Ovary (tissue), 9 donors: ENCODE measurements around the gene PIEZO1. TPM values are rescaled to one million over a fixed set of nuclear protein-coding genes. Genes with fewer than 3 reads are reported as not detected.
A peak's percentile ranks its signal among the peaks of the same experiment; 100 is the strongest.

ENCODE experiments used
- DNase-seq, 5 donors: peaks; one replicate each; pipeline ENCODE4 v3.0.0-alpha.2; 2019 to 2020
- H3K27ac ChIP-seq, 2 donors: fragments of 200-600 bp; one replicate each; pipeline versions ENCODE4 v1.5.1 to v1.8.0; 2019 to 2022
- H3K27me3 ChIP-seq: fragments of 200-600 bp; one replicate; pipeline ENCODE4 v1.8.0; 2022
- H3K36me3 ChIP-seq: fragments of 200-600 bp; sonication (generic); one replicate; pipeline ENCODE4 v1.5.1; 2019
- H3K4me1 ChIP-seq: one replicate; pipeline ENCODE4 v1.8.1; 2013; ENCODE audit warnings: mild to moderate bottlenecking, moderate library complexity; ENCODE audit not compliant: insufficient read depth
- H3K4me3 ChIP-seq: fragments of 200-600 bp; sonication (generic); one replicate; pipeline ENCODE4 v1.5.1; 2017
- H3K9me3 ChIP-seq, 2 donors: fragments of 200-600 bp in 1 of 2; sonication (generic) in 1 of 2; one replicate each; pipeline versions ENCODE4 v1.5.1 to v1.8.1; 2013 to 2019; ENCODE audit warnings: mild to moderate bottlenecking in 1 of 2, moderate library complexity in 1 of 2
- EP300 ChIP-seq: sonication (generic); formaldehyde crosslinking; IDR thresholded peaks from one replicate; pipeline ENCODE4 v1.6.1; 2017; ENCODE audit warnings: antibody characterized with exemption
- POLR2A ChIP-seq: fragments of 450-650 bp; IDR thresholded peaks from one replicate; pipeline ENCODE4 v1.6.1; 2017; ENCODE audit warnings: antibody characterized with exemption, mild to moderate bottlenecking, moderate library complexity
- WGBS, 3 donors: extraction: QIAGEN DNeasy Blood & Tissue Kit in 1 of 3; methylation state at CpG; one replicate each; pipeline versions ENCODE4 v1.1.5 to v1.1.7; 2013 to 2017; 5-methylcytosine and 5-hydroxymethylcytosine counted together
- intact Hi-C, 4 donors: fragments of 100-400 bp; cut with DNase I; formaldehyde crosslinking; loops; one replicate each; pipeline versions ENCODE4 v1.11.0 to v1.15.1; 2022 to 2023
- polyA plus RNA-seq, 2 donors: library from polyadenylated mRNA; stranded (reverse); fragments of 200-250 nt in 1 of 2; fragments of 350-450 nt in 1 of 2; fragmentation: Illumina TruSeq in 1 of 2; extraction: RNeasy Lipid Tissue Mini Kit (QIAGEN cat#74804) in 1 of 2; gene quantifications; one replicate each; pipeline ENCODE4 v1.2.3, GENCODE V29; 2013 to 2014
- total RNA-seq, 7 donors: library from RNA; depleted of rRNA in 2 of 7; stranded (reverse); fragments of >200 nt in 2 of 7; fragmentation: NEBNext Ultra II Directional in 3 of 7; extraction: Animal tissue kit (Norgen Biotek cat#: 25700) in 3 of 7; gene quantifications; one replicate each; pipeline versions ENCODE4 v1.1.0 to v1.2.4, GENCODE V29; 2016 to 2023
- TF ChIP-seq, protein P1 (sequence below), 3 donors: fragments of 450-650 bp in 2 of 3; fragments of 200-600 bp in 1 of 3; IDR thresholded peaks; one replicate each; pipeline versions ENCODE4 v1.5.1 to v1.8.0; 2016 to 2022; ENCODE audit warnings: antibody characterized with exemption in 3 of 3, mild to moderate bottlenecking in 1 of 3
- donor health status: DM: no; HTN: no; CAD: no; lungs with moderate emphysema.
- donor health status: DM: no; HTN: no; CAD: no.
- donor health status: Bipolar disorder and iron deficiency.
- donor health status: DM: yes; HTN: yes; CAD: no.
- donor health status: DM: no; HTN: no; CAD: no.
- donor health status: DM: yes; HTN: yes; CAD: no.

The PIEZO1 gene
- total and polyA plus RNA-seq, 9 donors = 13.0 to 93.5 (median 49.1) TPM

DNA sequence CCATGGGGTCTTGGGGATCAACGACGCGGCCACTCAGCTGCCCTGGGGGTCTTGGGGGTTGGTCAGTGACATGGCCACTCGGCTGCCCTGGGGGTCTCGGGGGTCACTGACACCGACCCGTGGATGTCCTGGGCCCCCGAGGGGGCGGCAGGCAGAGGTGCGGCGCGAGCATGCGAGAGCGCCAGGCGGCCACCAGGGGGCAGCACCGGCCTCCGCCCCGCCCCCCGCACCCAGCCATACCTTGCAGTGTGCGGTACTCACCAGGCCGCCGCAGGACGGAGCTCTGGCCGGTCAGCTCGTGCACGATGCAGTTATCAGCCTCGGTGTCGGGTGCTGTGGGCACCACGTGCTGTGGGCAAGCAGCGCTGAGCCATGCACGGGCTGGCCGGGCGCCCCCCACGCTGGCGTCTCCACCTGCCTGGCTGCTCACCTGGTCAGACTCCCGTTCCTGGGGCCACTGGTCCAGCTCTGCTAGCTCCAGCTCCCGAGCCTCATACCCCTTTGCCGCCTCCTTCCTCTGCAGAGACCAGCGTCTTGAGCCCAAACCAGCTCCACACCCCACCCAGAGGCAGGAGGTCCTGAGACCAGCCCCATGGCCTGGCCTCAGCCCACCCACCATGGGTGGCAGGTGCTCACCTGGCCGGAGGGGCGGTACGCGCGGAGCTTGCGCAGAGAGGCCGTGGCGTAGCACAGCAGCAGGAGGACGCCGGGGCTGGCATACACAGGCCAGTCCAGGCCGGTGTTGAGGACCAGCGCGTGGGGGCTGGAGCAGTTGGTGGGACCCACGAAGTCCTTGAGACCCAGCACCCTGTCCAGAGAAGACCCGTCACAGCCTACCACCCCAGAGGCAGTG, 47.5 kb downstream of the PIEZO1 start:
- no peak overlapping the region for H3K4me3 ChIP-seq
- no peak overlapping the region for H3K27ac ChIP-seq
- no peaks in the 10 kb centered on the region for H3K9me3 ChIP-seq
- intact Hi-C loops = loop anchor here in 3 of 4 donors (2.0 to 10.0 kb wide), 3 partner anchors 75 to 480 kb away; partner anchors contain the start of gene ZNF778 (in 2 of the 3)
- WGBS, 3 donors = 37 to 77% (median 42%) methylated on average over 21 to 54 of the region's 54 CpGs
- no peaks in the 10 kb centered on the region for H3K36me3 ChIP-seq
- H3K4me1 ChIP-seq = no peaks in the 10 kb centered on the region
- H3K27me3 ChIP-seq = no peaks in the 10 kb centered on the region
- no peak for TF ChIP-seq POLR2A
- TF ChIP-seq, protein P1, sequence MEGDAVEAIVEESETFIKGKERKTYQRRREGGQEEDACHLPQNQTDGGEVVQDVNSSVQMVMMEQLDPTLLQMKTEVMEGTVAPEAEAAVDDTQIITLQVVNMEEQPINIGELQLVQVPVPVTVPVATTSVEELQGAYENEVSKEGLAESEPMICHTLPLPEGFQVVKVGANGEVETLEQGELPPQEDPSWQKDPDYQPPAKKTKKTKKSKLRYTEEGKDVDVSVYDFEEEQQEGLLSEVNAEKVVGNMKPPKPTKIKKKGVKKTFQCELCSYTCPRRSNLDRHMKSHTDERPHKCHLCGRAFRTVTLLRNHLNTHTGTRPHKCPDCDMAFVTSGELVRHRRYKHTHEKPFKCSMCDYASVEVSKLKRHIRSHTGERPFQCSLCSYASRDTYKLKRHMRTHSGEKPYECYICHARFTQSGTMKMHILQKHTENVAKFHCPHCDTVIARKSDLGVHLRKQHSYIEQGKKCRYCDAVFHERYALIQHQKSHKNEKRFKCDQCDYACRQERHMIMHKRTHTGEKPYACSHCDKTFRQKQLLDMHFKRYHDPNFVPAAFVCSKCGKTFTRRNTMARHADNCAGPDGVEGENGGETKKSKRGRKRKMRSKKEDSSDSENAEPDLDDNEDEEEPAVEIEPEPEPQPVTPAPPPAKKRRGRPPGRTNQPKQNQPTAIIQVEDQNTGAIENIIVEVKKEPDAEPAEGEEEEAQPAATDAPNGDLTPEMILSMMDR (IDR thresholded peaks at IDR 0.05) = peak; percentile 97 to 99 (median 98)
- peak; percentile 62 to 86 (median 77) for DNase-seq

DNA sequence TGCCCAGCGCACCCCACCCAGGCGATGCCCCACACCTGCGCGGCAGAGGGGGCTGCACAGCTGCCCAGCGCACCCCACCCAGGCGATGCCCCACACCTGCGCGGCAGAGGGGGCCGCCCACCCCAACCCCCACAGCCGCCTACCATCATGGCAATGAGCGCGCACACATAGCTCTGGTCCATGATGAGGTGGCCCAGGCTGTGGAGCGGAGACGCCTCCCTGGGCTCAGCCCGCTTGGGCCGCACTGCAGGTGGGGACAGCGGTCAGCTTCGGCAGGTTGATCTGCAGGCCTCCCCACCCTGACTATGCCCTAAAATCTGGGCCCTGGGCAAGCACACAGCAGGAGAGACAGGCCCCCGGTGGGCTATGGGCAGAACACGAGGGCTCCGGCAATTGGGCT, 48.5 kb downstream of the PIEZO1 start:
- no peaks in the 10 kb centered on the region for H3K36me3 ChIP-seq
- no peak overlapping the region for H3K4me3 ChIP-seq
- 93% methylated on average over 12 to 21 of the region's 21 CpGs for WGBS, 3 donors
- no peak for TF ChIP-seq POLR2A
- TF ChIP-seq, protein P1 (IDR thresholded peaks at IDR 0.05) = no peak
- no peak for TF ChIP-seq EP300
- H3K27ac ChIP-seq = no peak overlapping the region
- H3K4me1 ChIP-seq = no peaks in the 10 kb centered on the region
- no peak for DNase-seq
- intact Hi-C loops = loop anchor here in 2 of 4 donors (5.0 to 10.0 kb wide), 2 partner anchors 478 to 481 kb away; partner anchors contain the start of gene ZNF778 (in 2 of the 2)
- no peaks in the 10 kb centered on the region for H3K27me3 ChIP-seq
- no peaks in the 10 kb centered on the region for H3K9me3 ChIP-seq

DNA sequence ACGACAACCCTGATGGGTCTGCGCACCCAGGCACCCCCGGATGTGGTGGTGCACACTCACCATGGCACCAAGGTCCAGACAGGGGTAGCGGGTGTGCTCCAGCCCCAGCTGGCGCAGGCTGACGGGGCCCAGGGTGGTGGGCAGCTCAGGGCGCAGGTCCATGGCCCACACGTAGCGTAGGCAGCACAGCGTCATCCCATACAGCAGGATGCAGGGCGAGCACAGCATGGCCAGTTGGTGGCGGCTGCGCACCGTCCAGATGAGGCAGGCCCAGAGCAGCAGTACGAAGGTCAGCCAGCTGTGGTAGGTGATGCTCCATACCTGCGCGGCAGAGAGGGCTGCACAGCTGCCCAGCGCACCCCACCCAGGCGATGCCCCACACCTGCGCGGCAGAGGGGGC, 48.9 kb downstream of the PIEZO1 start:
- Histone ChIP-seq H3K36me3 (no peaks in the 10 kb centered on the region), H3K4me3 (no peak overlapping the region), H3K9me3 (no peaks in the 10 kb centered on the region), H3K27me3 (no peaks in the 10 kb centered on the region), H3K4me1 (no peaks in the 10 kb centered on the region), H3K27ac (no peak overlapping the region)
- TF ChIP-seq POLR2A (no peak), EP300 (no peak)
- TF ChIP-seq, protein P1 (IDR thresholded peaks at IDR 0.05) = no peak
- no peak for DNase-seq
- intact Hi-C loops = loop anchor here in 2 of 4 donors (5.0 to 10.0 kb wide), 2 partner anchors 479 to 481 kb away; partner anchors contain the start of gene ZNF778 (in 2 of the 2)
- 86 to 92% (median 91%) methylated on average over 17 to 21 of the region's 21 CpGs for WGBS, 3 donors

DNA sequence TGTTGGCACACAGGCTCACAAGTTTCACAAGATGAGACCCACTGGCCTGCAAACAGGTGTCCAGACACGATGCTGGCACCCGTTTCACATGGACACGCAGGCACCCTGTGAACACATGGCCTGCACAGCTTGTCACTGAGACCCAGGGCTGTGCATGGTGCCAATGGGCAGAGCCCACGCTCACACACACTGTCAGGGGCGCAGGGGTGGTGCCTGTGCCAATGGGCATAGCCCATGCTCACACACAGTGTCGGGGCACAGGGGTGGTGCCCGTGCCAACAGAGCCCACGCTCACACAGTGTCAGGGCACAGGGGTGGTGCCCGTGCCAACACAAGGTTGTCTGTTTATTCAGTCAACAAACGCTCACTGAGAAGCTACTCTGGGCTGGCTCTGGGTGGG, 49.4 kb downstream of the PIEZO1 start:
- no peak for DNase-seq
- Histone ChIP-seq H3K27ac (no peak overlapping the region), H3K4me1 (no peaks in the 10 kb centered on the region), H3K36me3 (no peaks in the 10 kb centered on the region), H3K27me3 (no peaks in the 10 kb centered on the region), H3K4me3 (no peak overlapping the region), H3K9me3 (no peaks in the 10 kb centered on the region)
- TF ChIP-seq, protein P1 (IDR thresholded peaks at IDR 0.05) = no peak
- TF ChIP-seq EP300 (no peak), POLR2A (no peak)
- intact Hi-C loops = loop anchor here in 2 of 4 donors (5.0 to 10.0 kb wide), 2 partner anchors 479 to 482 kb away; partner anchors contain the start of gene ZNF778 (in 2 of the 2)
- whole genome bisulfite sequencing, 3 donors = 87 to 90% (median 88%) methylated on average over 10 of the region's 10 CpGs
